ENCODE measurements around the gene FBXL12. TPM values are rescaled to one million over a fixed set of nuclear protein-coding genes. Genes with fewer than 3 reads are reported as not detected.
A peak's percentile ranks its signal among the peaks of the same experiment; 100 is the strongest.

Gene FBXL12
- total and polyA plus RNA-seq, 2 of the 4 experiments (the other 2 are of a cell fraction), result 8.1 to 42.6 TPM

DNA sequence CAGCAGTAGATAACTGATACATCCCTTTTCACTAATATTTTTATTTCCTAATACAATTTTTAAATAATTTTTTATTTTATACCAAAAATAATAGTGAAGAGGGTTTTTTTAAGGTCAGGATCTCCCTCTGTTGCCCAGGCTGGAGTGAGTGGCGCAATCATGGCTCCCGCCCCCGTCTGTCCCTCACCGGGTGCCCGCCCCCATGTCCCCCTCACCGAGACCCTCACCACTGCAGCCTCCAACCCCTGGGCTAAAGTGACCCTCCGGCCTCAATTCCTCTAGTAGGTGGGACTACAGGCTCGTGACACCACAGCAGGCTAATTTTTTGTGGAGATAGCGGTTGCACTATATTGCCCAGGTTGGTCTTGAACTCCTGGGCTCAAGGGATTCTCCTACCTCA, 32.5 kb downstream of the FBXL12 start:
- no peak overlapping the region for H2BK15ac ChIP-seq (ENCODE audit: low read depth, low read length)
- no peaks in the 10 kb centered on the region for H3K36me3 ChIP-seq (ENCODE audit: control insufficient read depth, insufficient read depth, low read length)
- H4K20me1 ChIP-seq (ENCODE audit: insufficient read depth, low read length), result no peaks in the 10 kb centered on the region
- dilution Hi-C loops (cut with HindIII; ENCODE audit: low sequenced_read_pairs, unreplicated experiment) (no loop called here), in situ Hi-C loops (cut with MboI; ENCODE audit: low sequenced_read_pairs) (no loop called here), intact Hi-C loops (cut with micrococcal nuclease) (loop anchor here (1.0 kb wide), 1 partner anchor 165 kb away; the partner anchor contains the start of gene ZNF561)
- no peak overlapping the region for H2BK120ac ChIP-seq (ENCODE audit: low read depth, low read length)
- TF ChIP-seq NFE2L2 (IDR thresholded peaks at IDR 0.05; ENCODE audit: low read depth, low read length) (no peak), RAD21 (IDR thresholded peaks at IDR 0.05; ENCODE audit: low read length) (no peak), POLR2A (IDR thresholded peaks at IDR 0.05; ENCODE audit: low read depth, low read length) (no peak), MAFK (IDR thresholded peaks at IDR 0.05; ENCODE audit: low read depth, low read length) (no peak), USF2 (IDR thresholded peaks at IDR 0.05; ENCODE audit: low read depth, low read length) (no peak), RCOR1 (IDR thresholded peaks at IDR 0.05; ENCODE audit: insufficient replicate concordance, low read length) (no peak), FOS (IDR thresholded peaks at IDR 0.05; ENCODE audit: low read depth, low read length) (no peak), MXI1 (IDR thresholded peaks at IDR 0.05; ENCODE audit: borderline replicate concordance, low read depth, low read length) (no peak), MAZ (IDR thresholded peaks at IDR 0.05; ENCODE audit: borderline replicate concordance, low read depth, low read length) (no peak), SMC3 (IDR thresholded peaks at IDR 0.05; ENCODE audit: low read depth, low read length) (no peak), BHLHE40 (IDR thresholded peaks at IDR 0.05; ENCODE audit: low read depth, low read length) (no peak)
- TF ChIP-seq, protein P1, sequence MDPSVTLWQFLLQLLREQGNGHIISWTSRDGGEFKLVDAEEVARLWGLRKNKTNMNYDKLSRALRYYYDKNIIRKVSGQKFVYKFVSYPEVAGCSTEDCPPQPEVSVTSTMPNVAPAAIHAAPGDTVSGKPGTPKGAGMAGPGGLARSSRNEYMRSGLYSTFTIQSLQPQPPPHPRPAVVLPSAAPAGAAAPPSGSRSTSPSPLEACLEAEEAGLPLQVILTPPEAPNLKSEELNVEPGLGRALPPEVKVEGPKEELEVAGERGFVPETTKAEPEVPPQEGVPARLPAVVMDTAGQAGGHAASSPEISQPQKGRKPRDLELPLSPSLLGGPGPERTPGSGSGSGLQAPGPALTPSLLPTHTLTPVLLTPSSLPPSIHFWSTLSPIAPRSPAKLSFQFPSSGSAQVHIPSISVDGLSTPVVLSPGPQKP (IDR thresholded peaks at IDR 0.05; ENCODE audit: borderline replicate concordance, low read depth, low read length), result no peak
- peak overlapping the region; percentile 14 for H2BK5ac ChIP-seq (ENCODE audit: low read depth, low read length, poor library complexity, severe bottlenecking)
- H2BK20ac ChIP-seq (ENCODE audit: low read depth, low read length), result no peak overlapping the region
- WGBS, 2 experiments (ENCODE audit: extremely low coverage in 2 of 2, insufficient read length in 1 of 2), result 100% methylated on average over 1 of the region's 9 CpGs; no CpG with 5 or more reads in 1 of the 2 experiments
- H3K27ac ChIP-seq (ENCODE audit: insufficient read depth, low read length), result peak overlapping the region; percentile 95
- CTCF ChIA-PET, result no interaction called here
- H3K9me1 ChIP-seq (ENCODE audit: insufficient read depth, low read length), result no peaks in the 10 kb centered on the region
- peaks cover 8% of the 10 kb centered on the region for H3K4me1 ChIP-seq (ENCODE audit: control insufficient read depth, insufficient read depth, low read length)
- DNase-seq (no peak), ATAC-seq (ENCODE audit: low read depth) (no peak)
- H4K91ac ChIP-seq (ENCODE audit: insufficient read depth, low read depth, low read length), result no peak overlapping the region; the same call in 1 of the 2 replicates
- H3K9me3 ChIP-seq (ENCODE audit: control insufficient read depth, insufficient read depth, low read length), result no peaks in the 10 kb centered on the region
- H3K79me1 ChIP-seq (ENCODE audit: low read depth in 1 of 2, low read length in 2 of 2), result peaks cover 12 to 25% of the 10 kb centered on the region in 2 experiments
- H3K14ac ChIP-seq (replicated peaks; ENCODE audit: low read depth, low read length), result no peak overlapping the region; the same call in 1 of the 2 replicates
- peak overlapping the region; percentile 27; the same call in 1 of the 2 replicates for H3K9ac ChIP-seq (ENCODE audit: low read depth, low read length)
- peak overlapping the region; percentile 26 for H2AK9ac ChIP-seq (replicated peaks; ENCODE audit: low read depth, low read length, poor library complexity)
- peak overlapping the region; percentile 76 for H3K4me2 ChIP-seq (ENCODE audit: low read depth, low read length)
- H3K18ac ChIP-seq (ENCODE audit: low read depth, low read length), result no peak overlapping the region
- no peak overlapping the region for H4K5ac ChIP-seq (ENCODE audit: low read depth, low read length)
- peak overlapping the region; percentile 12 for H2AK5ac ChIP-seq (ENCODE audit: low read depth, low read length)
- POLR2A ChIA-PET (ENCODE audit: unreplicated experiment), result no interaction called here
- H3K27me3 ChIP-seq (ENCODE audit: control insufficient read depth, insufficient read depth, low read length), result no peaks in the 10 kb centered on the region
- H3K4me3 ChIP-seq (ENCODE audit: insufficient read depth, low read depth, low read length), result peak overlapping the region; percentile 92
- peak overlapping the region; percentile 21 for H3K4ac ChIP-seq (ENCODE audit: low read depth, low read length)
- H3K56ac ChIP-seq (ENCODE audit: extremely low read depth, insufficient read depth, low read length), result no peak overlapping the region
- H4K8ac ChIP-seq (ENCODE audit: low read depth in 2 of 2, low read length in 2 of 2), result peak overlapping the region; percentile 82 to 91; a peak in 3 of 4 replicates
- H3K23ac ChIP-seq (ENCODE audit: low read depth, low read length), result no peak overlapping the region
- H2AFZ ChIP-seq (replicated peaks; ENCODE audit: low read length, poor library complexity), result peak overlapping the region; percentile 99
- no TSS peak for BruUV-seq (replicated peaks)
